OCI-LY7 (cell line): ENCODE measurements around the gene GPHN. TPM values are rescaled to one million over a fixed set of nuclear protein-coding genes. Genes with fewer than 3 reads are reported as not detected.

Source experiments
- BruUV-seq: library from RNA; stranded (reverse); fragments of 400-500 nt; replicated peaks from 2 replicates; lab custom pipeline; 2021; lab: Mats Ljungman, UMichigan
- CTCF ChIA-PET: fragments of 300-600 bp; sonication (Branson Sonifier 250); formaldehyde crosslinking; loops from one replicate; lab custom pipeline; 2022; ENCODE audit warnings: antibody characterized with exemption; ENCODE audit not compliant: unreplicated experiment; lab: Charles Lee
- POLR2A ChIA-PET: fragments of 300-600 bp; sonication (Branson Sonifier 250); formaldehyde crosslinking; loops from one replicate; lab custom pipeline; 2022; ENCODE audit warnings: antibody characterized with exemption; lab: Charles Lee
- DNase-seq: peaks from one replicate; pipeline ENCODE4 v3.0.0-alpha.2; 2015; ENCODE audit warnings: low spot score
- H2AFZ ChIP-seq: fragments of 200-600 bp; sonication (generic), shearing (Covaris generic); 2 replicates; pipeline ENCODE4 v1.6.1; 2014; ENCODE audit warnings: mild to moderate bottlenecking, antibody characterized with exemption, low read length, moderate library complexity
- H3K27ac ChIP-seq: fragments of 200-600 bp; sonication (generic); 2 replicates; pipeline ENCODE4 v1.5.1; 2014; ENCODE audit warnings: mixed run types, low read depth, mild to moderate bottlenecking, moderate library complexity, low read length, inconsistent platforms; ENCODE audit not compliant: poor library complexity, severe bottlenecking
- H3K36me3 ChIP-seq: fragments of 200-600 bp; sonication (generic); 2 replicates; pipeline ENCODE4 v1.6.1; 2014; ENCODE audit warnings: mild to moderate bottlenecking, antibody characterized with exemption, low read length, moderate library complexity, mixed read lengths; ENCODE audit not compliant: insufficient read depth
- H3K4me1 ChIP-seq: fragments of 200-600 bp; sonication (generic); 2 replicates; pipeline ENCODE4 v1.5.1; 2014; ENCODE audit warnings: mild to moderate bottlenecking, low read length; ENCODE audit not compliant: insufficient read depth, poor library complexity, severe bottlenecking
- H3K4me2 ChIP-seq: fragments of 200-600 bp; sonication (generic); 2 replicates; pipeline ENCODE4 v1.6.1; 2014; ENCODE audit warnings: mild to moderate bottlenecking, low read length
- H3K4me3 ChIP-seq: fragments of 200-600 bp; sonication (generic); 2 replicates; pipeline ENCODE4 v1.5.1; 2014; ENCODE audit warnings: mild to moderate bottlenecking, low read depth, low read length; ENCODE audit not compliant: poor library complexity, severe bottlenecking
- H3K79me2 ChIP-seq: fragments of 200-600 bp; sonication (generic); 2 replicates; pipeline ENCODE4 v1.6.1; 2016; ENCODE audit warnings: low read depth, mild to moderate bottlenecking, low read length, moderate library complexity, mixed read lengths; ENCODE audit not compliant: insufficient read depth
- H3K9me2 ChIP-seq: fragments of 200-600 bp; sonication (generic); 2 replicates; pipeline ENCODE4 v1.6.1; 2016; ENCODE audit warnings: mild to moderate bottlenecking, low read length, mixed read lengths; ENCODE audit not compliant: insufficient read depth
- H3K9me3 ChIP-seq: fragments of 200-600 bp; sonication (generic); 2 replicates; pipeline ENCODE4 v1.6.1; 2014; ENCODE audit warnings: mild to moderate bottlenecking, mixed run types, low read length, mixed read lengths
- H4K20me1 ChIP-seq: fragments of 200-600 bp; sonication (generic); 2 replicates; pipeline ENCODE4 v1.6.1; 2014; ENCODE audit warnings: mild to moderate bottlenecking, antibody characterized with exemption, low read length, moderate library complexity, mixed read lengths; ENCODE audit not compliant: insufficient read depth
- EZH2phosphoT487 ChIP-seq: fragments of 200-600 bp; sonication (generic); IDR thresholded peaks from 2 replicates; pipeline ENCODE4 v1.6.1; 2018; ENCODE audit warnings: low read depth, borderline replicate concordance, mild to moderate bottlenecking, mixed run types, antibody characterized with exemption, low read length, moderate library complexity, mixed read lengths
- intact Hi-C: fragments of 100-400 bp; cut with micrococcal nuclease; formaldehyde crosslinking; loops from one replicate; pipeline ENCODE4 v1.10.0; 2022; ENCODE audit not compliant: unreplicated experiment
- total RNA-seq, 2 experiments: library from RNA; depleted of rRNA in 1 of 2; stranded (reverse); fragments of >200 nt in 1 of 2; shearing (Covaris generic) in 1 of 2; gene quantifications; 2 replicates each; pipeline ENCODE4 v1.2.3, GENCODE V29; 2014 to 2022
- TF ChIP-seq, protein P1 (sequence below): fragments of 200-600 bp; sonication (generic); conservative IDR thresholded peaks from 2 replicates; pipeline ENCODE4 v1.5.1; 2014; ENCODE audit warnings: mild to moderate bottlenecking, antibody characterized with exemption, low read length, moderate library complexity, mixed read lengths

Gene GPHN
- total RNA-seq, 2 experiments from 2014 or later, result not detected

DNA sequence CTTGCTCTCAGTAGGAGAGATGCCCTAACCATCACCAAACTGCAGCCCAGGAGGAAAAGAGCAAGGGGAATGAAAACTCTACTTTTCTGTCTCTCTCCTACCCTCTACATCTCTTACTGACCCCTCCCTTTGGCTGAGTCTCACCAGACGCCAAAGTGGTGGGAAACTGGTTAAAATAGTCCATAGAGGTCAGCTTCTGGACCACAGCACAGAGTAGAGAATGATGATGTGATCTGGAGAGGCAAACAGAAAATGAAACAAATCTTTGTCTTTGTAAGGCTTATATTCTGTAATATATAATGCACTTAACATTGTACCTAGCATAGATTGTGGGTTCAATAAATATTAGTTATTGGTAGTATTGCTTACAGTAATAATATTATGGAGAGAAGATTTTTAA lies 600.3 kb downstream of the GPHN start:
- H3K4me3 ChIP-seq, result no peak overlapping the region
- ChIA-PET CTCF (no interaction called here), POLR2A (no interaction called here)
- H3K4me2 ChIP-seq, result no peak overlapping the region
- intact Hi-C loops, result no loop called here
- no peaks in the 10 kb centered on the region for H3K36me3 ChIP-seq
- no peaks in the 10 kb centered on the region for H4K20me1 ChIP-seq
- H3K9me2 ChIP-seq, result no peaks in the 10 kb centered on the region
- H3K9me3 ChIP-seq, result no peaks in the 10 kb centered on the region
- H2AFZ ChIP-seq, result no peak overlapping the region
- no peak for TF ChIP-seq EZH2phosphoT487
- TF ChIP-seq, protein P1, sequence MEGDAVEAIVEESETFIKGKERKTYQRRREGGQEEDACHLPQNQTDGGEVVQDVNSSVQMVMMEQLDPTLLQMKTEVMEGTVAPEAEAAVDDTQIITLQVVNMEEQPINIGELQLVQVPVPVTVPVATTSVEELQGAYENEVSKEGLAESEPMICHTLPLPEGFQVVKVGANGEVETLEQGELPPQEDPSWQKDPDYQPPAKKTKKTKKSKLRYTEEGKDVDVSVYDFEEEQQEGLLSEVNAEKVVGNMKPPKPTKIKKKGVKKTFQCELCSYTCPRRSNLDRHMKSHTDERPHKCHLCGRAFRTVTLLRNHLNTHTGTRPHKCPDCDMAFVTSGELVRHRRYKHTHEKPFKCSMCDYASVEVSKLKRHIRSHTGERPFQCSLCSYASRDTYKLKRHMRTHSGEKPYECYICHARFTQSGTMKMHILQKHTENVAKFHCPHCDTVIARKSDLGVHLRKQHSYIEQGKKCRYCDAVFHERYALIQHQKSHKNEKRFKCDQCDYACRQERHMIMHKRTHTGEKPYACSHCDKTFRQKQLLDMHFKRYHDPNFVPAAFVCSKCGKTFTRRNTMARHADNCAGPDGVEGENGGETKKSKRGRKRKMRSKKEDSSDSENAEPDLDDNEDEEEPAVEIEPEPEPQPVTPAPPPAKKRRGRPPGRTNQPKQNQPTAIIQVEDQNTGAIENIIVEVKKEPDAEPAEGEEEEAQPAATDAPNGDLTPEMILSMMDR, result no peak
- H3K27ac ChIP-seq, result no peak overlapping the region
- DNase-seq, result no peak
- H3K4me1 ChIP-seq, result no peaks in the 10 kb centered on the region
- BruUV-seq, result no TSS peak
- H3K79me2 ChIP-seq, result no peaks in the 10 kb centered on the region

DNA sequence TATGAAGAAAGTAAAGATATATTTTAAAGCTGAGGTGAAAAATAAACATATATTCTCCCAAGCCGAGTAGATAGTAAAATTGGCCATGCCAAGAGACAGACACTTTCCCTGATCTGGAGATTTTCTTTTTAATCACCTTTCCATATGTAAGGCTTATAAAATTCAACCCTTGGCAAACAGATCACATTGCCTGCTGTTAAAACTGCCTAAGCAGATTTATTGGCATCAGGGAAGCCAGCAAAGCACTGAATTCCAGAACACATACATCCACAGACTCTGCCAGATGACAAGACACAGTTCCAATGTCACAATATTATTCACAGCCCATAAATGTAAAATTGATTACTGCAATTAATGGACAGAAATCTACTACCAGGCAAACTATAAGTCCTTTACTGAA lies 603.1 kb downstream of the GPHN start:
- TF ChIP-seq EZH2phosphoT487, result no peak
- TF ChIP-seq, protein P1, result no peak
- Histone ChIP-seq H3K79me2 (no peaks in the 10 kb centered on the region), H3K4me1 (no peaks in the 10 kb centered on the region), H3K4me2 (no peak overlapping the region), H3K9me3 (no peaks in the 10 kb centered on the region), H3K36me3 (no peaks in the 10 kb centered on the region), H3K27ac (no peak overlapping the region), H3K9me2 (no peaks in the 10 kb centered on the region), H3K4me3 (no peak overlapping the region), H2AFZ (no peak overlapping the region), H4K20me1 (no peaks in the 10 kb centered on the region)
- ChIA-PET CTCF (no interaction called here), POLR2A (no interaction called here)
- intact Hi-C loops, result loop anchor here (10.0 kb wide), 2 partner anchors 616 to 756 kb away; no protein-coding TSS in a partner anchor
- BruUV-seq, result no TSS peak
- no peak for DNase-seq

DNA sequence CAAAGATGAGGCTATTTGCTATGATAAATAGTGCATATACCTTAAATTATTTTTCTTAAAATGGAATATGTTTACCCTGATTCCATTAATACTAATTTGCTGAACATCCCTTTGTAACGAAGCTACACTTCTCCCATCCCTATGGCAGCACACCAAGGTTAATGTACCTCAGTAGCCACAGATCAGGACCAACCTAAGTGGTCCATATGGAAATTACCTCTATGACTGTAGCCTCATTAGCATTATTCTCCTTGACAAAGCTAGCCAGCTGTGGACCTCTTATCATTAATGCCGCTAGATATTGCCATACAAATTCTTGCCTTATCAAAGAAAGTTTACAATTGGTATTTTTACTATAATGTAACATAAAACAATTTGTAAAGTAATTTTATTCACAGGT lies 604.4 kb downstream of the GPHN start:
- H3K4me1 ChIP-seq, result no peaks in the 10 kb centered on the region
- no peaks in the 10 kb centered on the region for H3K79me2 ChIP-seq
- no peak overlapping the region for H3K4me2 ChIP-seq
- H4K20me1 ChIP-seq, result no peaks in the 10 kb centered on the region
- H2AFZ ChIP-seq, result no peak overlapping the region
- H3K9me2 ChIP-seq, result no peaks in the 10 kb centered on the region
- intact Hi-C loops, result loop anchor here (10.0 kb wide), 2 partner anchors 618 to 758 kb away; no protein-coding TSS in a partner anchor
- no TSS peak for BruUV-seq
- no peak overlapping the region for H3K27ac ChIP-seq
- TF ChIP-seq, protein P1, result no peak
- no peak for TF ChIP-seq EZH2phosphoT487
- ChIA-PET CTCF (no interaction called here), POLR2A (interaction anchor here (0.5 kb wide), 1 partner anchor 920 kb away, joined by 3 read pairs; no protein-coding TSS in a partner anchor)
- no peaks in the 10 kb centered on the region for H3K36me3 ChIP-seq
- DNase-seq, result no peak
- no peaks in the 10 kb centered on the region for H3K9me3 ChIP-seq
- no peak overlapping the region for H3K4me3 ChIP-seq
